Effector CD8-positive, alpha-beta T cell (primary cell): ENCODE data around the gene MRPL40.
A peak's percentile ranks its signal among the peaks of the same experiment; 100 is the strongest.
"Not testable (repeated sequence)": the region's sequence is repeated elsewhere in the genome, so short reads cannot be mapped to it uniquely, and the experiment has no call there.

Experiments
- DNase-seq: peaks from one replicate; lab custom pipeline; 2025; lab: John Stamatoyannopoulos, UW

Gene MRPL40

DNA sequence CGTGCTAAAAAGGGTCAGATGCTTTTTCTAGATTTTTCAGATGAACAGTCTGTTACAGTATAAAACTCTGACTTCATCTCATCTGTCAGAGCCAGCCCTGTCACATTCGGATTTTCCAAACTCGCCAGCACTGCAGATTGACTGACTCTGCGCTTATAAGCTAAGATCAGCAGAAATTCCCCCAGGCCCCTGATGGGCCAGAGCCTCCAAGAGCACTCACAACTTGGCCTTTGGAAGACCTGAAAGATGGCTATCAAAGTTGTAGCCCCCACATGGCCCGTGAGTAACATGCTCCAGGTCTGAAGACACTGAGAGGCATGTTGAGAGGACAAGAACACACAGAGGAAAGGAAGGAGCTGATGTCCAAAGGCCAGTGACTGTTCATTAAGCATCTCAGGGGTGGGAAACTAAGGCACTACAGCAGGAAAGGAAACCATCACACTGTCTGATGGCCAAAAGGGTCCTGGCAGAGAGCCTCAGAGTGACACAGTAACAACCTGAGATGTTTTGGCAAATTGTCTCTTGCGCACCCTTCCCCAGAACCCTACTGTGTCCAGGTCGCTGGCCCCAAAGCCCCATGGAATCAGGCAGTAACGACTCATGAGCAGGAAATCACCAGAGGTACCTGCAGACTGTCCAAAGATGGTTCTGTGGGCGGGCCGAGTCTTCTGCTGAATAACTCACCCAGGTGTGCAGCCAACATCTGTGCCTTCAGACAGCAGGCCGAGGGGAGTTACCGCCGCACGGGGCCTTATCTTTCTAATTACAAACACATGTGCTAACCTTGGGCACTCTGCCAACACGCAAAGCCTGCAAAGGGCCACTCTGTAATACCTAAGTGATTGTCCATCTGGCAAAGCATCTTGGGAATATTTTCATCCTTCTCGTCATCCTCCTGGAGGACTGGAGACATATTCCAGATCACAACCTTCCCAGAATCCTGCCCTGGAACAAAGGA is 24.4 kb upstream of the MRPL40 start:
- DNase-seq: no peak

DNA sequence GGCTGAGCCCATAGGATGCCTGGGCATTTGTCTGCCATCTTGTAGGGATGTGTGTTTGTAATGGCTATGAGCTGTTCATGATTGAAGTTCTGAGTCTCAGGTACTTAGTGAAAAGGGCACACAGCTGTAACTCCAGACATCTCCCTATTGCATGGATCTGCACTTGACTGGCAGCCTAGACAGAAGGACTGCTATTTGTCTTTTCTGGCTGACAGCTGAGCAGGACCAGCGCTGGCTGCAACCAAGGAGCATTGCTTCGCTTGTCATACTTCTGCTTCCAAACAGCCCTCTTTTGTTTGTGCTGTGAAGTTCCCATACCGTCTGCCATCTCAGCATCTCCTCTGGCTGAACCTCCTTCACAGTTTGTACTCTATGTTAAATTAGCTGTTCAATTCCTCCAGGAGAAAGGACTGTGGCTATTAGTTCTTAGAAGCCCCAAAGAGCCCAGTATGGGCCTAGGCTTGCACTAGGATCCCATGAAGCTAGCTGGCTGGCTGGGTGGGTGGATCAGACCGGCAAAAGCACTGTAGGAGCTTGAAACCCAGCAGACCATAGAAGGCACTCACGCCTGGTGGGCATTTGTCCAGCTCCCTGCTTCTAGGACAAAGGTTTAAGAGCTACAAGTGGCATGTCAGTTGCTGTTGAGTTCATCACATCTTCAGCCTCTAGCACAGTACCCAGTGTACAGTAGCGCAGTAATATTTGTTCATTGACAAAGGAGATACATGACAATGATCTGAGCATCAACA is 21.2 kb upstream of the MRPL40 start:
- DNase-seq: no peak

DNA sequence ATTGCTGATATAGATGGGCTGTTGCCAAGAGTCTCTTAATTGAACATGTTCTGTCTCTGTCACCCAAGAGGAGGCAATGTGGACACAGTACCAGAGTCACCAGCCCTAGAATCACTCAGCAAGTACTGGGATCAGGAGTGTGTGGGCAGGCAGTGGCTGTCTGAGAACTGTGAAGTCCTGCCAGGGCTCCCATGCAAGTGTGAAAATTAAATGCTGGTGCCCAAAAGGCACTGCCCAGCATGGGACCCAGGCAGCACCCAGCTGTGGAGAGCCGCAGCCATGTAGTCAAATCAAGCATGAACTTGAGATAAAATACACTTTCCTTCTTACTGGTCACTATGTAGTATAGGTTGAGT is 20.7 kb upstream of the MRPL40 start:
- DNase-seq: no peak

DNA sequence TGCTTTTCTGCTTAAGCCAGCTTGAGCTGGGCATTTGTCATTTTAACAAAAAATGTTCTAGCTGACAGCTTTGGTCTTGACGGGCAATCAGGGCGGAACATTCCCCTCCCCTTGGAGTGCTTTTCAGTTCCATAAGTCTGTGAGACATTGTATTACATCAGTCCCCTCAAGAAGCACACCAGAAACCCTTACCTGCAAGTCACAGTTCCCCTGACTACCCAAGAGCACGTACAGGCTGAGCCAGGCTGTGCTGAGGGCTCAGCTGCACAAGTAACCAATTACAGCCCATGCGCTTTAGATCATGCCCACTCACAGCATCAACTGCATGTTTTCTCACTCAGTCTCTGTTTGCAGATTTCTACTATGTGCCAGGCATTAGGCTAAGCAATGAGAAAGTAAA is 19.9 kb upstream of the MRPL40 start:
- no peak for DNase-seq

DNA sequence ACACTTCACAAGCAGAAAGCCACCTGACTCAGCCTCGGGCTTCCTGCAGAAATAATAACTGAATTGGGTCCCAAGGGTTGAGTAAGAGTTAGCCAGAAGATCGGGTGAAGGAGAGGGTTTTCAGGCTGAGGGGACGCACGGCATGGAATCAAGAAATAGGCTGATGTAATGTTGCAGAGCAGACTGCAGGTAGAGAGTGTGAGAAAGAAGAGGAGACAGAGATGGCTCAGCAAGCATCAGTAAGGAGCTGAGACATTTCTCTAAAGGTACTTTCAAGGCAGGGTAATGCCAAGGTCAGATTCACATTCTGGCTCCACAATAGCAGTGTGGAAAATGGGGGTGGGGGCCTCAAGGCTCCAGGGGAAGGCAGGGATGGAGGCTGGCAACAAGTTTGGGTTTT is 19.4 kb upstream of the MRPL40 start:
- DNase-seq: no peak

DNA sequence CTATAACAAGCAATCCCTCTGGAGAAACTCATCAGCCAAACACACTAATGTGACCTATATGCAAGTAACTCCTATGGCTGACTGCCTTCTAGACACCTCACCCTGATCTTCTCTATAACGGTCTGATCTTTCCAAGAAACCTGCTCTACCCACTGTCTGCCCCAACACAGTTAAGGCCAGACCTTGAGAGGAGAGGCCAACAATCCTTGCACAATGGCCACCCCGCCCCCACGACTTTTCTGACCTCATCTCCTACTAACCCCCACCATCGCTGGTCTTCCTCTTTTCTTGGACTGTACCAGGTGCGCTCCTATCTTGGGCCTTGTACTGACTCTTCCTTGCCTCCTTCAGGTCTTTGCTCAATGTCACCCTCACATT is 13.3 kb upstream of the MRPL40 start:
- DNase-seq: no peak

DNA sequence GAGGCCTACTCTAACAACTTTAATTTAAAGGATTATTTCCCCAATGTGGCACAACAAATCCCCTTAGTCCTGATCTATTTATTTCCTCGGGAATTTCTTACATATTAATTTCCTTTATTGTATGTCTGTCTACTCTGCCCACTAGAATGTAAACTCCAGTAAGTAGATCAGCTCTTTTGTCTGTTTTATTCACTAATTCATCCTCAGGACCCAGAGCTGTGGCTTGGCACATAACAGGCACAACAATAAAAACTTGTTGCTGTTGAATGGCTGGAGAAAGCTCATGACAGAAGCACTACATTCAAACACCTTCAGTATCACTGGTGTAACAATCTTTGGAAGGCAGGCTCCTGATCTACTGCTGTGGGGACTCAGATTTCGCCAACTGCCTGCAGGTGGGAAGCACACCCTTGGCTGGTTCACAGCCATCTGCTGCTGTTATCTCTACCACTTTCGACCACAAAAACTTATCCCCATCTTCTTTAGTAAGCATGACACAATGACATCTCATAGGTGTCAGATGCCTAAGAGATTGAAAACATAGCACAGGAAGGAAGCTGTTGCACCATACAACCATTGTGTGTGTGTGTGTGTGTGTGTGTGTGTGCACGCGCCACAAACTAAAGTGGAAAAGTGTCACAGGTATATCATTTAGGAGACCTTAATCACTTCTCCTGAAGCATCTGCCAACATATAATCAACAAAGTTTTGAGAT is 12.7 kb upstream of the MRPL40 start:
- no peak for DNase-seq

DNA sequence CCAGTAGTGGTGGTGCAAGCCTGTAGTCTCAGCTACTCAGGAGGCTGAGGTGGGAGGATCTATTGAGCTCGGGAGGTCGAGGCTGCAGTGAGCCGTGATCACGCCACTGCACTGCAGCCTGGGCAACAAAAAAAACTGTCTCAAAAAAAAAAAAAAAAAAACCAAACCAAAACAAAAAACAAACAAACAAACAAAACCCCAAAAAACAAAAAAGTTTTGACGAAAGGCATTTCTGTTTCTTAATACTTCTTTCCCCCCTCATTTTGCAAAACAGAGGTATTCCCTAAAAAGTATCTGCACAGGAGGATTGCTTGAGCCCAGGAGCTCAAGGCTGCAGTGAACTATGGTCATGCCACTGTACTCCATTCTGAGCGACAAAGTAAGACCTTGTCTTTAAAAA is 12.0 kb upstream of the MRPL40 start:
- DNase-seq: no peak

DNA sequence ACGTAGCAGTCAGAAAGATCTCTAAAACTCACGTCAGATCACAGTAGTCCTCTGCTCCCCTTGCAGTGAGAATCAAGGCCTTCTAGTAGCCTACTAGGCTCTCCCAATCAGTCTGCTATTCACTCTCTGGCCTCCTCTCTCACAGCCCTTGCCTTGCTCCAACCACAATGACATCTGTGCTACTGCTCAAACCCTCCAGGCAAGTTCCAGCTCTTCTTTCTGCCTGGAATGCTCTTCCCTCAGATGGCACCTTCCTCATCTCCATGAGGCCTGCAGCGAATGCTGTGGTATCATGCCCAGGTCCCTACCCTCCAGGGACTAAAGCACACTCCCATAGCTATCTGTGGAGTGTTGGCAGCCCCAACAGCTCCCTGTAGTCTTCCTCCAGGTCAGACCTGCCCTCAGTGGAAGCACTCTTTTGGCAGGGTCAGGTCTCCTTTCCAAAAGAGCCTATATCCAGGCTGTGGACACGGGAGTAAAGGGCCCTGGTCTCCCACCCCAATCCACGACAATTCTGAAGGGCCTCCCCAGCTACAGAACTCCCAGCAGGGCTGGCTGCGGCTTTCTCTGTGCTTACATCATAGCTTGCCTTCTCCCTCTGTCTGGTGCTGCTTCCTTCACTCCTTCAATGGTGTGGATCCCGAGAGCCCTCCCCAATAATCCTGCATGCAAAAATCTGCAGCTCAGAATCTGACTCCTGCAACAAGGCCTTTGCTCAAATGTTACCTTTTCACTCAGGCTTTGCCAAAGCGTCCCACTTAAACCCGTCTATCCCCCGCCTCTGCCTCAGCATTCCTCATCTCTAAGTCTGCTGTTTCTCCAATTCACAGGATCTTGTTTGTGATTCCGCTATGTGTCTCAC is 9.7 kb upstream of the MRPL40 start:
- no peak for DNase-seq

DNA sequence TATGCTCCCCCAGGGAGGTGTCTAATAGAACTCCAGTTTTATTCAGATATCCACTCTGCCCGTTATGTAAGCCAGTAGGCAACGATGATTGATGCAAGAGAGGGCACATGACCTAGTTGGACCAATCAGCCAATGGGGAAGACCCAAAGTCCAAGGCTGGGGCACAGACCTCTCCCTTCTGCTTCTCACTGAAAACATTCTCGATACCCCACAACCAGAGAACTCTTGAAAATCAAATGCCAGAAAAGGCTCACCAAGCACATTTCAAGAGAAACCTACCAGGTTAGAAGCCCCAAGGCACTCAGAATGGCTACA is 8.2 kb upstream of the MRPL40 start:
- no peak for DNase-seq

DNA sequence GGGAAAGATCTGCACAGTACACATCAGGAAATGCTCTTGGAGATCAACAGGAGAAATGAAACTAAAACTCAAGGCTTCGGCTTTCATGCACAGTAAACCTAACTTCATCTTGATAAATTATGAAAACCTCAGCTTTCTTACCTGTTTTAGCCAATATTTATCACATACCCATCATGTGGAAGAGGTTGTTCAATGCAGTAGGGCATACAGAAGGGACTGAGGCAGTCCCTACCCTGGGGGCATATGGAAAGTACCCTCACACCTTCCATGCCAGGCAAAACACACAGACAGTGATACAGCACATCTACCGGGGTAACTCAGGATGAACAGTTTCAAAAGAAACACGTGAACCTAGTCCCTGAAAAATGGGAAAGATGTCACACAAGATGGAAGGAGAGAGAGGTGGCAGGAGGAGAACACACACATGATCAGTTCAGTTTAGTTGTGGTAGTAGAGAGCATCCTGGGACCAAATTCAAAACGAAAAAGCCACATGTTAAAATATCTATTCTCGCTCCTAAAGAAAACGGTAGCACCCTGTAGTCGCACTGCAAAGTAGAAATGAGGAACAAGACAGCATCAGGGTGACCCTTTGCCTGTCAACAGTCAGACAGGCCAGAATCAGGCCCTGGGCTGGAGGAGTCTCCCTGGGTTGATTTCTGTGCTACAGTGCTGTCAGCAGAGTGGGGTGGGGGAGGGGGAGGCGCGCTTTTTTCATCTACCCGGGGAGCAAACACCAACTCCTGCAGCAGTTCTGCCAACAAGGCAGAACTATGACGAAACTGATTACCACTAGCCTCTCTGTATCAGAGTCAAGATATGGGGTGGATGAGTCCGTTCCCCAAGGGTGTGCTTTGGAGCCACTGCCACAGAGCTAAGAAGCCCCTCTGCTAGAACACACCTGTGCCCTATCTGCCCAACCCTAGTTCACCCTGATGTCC is 2.1 kb upstream of the MRPL40 start:
- peak; percentile 15 for DNase-seq

DNA sequence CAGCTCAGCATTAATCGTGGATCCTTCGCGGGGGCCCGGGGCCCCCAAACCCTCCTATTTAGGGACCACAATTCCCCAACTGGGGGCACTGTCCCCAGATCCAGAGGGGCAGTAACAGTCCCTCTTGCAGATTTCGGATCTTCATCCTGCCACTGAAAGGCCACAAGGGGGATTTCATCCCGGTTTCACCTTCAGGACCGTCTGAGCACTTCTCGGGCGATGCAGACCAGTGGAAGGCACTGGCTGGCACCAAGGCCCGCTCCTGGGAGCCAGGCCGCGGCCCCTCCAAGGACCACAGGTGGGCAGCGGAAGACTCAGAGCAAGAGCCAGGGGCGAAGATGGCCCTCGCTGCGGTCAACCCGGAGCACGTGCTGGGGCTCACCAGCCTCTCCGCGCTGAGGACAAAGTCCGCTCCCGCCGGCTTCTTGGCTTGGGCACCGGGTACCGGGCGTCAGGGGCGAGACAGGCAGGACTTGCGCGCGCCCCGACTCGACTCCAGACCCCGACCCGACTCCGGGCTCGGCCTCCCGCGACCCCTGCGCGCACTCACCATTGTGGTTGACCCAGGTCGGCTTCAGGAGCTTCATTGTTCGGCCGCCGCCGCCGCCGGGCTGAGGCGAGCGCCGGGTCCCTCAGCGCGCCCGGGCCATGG is 1.3 kb upstream of the MRPL40 start:
- no peak for DNase-seq

DNA sequence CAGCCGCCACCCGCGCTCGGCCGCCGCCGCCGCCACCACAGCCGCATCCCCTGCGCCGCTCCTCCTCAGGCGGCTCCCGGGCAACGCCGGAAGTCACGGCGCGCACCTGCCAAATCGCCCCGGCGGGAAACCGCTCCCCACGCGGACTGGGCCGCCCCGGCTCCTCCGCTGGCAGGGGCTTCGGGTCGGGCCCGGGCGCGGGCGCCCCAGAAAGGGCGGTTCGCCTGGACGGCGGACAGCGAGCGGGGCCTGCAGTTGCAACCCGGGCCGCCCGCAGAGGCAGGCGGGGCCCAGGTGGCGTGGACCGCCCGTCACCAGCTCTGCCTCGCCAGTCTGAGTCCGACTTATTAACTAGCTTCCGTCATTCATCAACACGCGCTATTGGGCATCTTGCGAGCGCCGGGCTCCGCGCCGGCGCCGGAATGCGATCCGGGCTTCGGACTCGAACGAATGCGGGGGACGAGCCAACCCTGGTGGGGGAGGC is 654 bp upstream of the MRPL40 start, which contains the start of gene HIRA:
HIRA (minus strand) TSS at position 85 of the 484 bp plus-strand sequence. CDS start 257 bp downstream, outside the sequence.
- DNase-seq: peak; percentile 61

DNA sequence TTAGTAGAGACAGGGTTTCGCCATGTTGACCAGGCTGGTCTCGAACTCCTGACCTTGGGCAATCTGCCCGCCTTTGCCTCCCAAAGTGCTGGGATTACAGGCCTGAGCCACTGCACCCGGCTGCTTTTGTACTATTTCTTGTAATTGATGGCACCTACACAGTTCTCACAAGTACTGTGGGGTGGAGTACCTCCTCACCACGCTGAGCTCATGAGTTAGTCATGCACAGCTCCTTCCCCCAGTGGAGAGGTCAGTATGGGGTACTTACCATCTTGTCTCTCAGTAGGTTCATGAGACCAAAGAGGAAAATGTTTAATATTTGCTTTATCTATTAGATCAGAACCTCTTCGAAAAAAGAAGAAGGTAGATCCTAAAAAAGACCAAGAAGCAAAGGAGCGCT is 2.1 kb downstream of the MRPL40 start:
- DNase-seq: no peak

DNA sequence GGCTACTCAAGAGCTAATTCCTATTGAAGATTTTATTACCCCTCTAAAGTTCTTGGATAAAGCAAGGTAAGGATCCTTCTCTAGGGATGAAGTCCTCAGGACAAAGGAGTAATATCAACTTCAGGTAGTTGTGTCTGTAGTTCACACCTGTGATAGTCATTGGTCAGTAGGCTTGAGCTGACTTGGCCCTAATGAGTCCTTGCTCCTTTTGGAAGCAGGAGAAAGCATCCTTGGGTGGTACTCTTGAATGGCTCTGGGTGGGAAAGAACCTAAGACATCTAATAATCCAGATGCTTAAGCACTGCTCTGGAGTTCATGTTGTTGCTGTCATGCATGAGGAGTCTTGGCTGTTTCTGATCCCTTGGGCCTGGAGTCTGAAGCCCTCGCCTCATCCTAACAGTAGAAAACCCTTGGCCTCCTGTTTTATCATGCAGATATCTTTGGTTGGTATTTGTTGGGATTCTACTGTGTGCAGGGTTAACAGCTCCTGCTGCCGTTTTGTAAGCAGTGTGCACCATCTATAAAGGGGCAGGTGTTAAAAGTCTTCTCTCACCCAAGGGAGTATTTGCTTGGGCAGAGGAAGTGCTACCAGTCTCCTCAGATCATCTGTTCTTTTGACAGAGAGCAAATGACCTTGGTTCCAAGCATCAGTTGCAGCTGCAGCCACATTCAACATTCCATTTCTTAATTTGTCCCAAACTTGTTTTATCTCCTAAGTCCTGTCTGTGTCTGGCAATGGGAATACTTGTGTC is 2.7 kb downstream of the MRPL40 start:
- DNase-seq: no peak

DNA sequence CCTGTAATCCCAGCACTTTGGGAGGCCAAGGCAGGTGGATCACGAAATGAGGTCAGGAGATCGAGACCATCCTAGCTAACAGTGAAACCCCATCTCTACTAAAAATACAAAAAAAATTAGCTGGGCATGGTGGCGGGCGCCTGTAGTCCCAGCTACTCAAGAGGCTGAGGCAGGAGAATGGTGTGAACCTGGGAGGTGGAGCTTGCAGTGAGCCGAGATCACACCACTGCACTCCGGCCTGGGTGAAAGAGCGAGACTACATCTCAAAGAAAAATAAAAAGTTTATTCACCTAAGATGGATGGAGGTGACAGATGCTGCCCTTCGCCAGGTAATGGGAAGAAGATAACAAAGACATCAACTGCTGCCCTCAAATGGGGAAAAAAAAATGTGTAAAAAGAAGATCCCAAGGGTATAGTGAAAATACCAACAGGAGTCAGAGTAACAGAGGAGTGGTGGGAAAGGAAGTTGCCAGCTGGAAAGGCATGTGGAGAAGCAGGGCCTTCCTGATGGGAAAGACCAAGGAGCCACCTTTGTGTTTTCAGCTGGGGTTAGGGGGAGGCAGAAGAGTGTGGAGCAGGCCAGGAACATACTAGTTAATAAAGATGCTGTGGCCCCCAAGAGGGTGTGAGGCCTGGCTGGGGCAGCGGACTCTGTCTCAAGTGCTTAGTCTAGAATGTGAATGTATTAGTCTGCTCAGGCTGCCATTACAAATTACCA is 4.3 kb downstream of the MRPL40 start:
- DNase-seq: not testable (repeated sequence)

DNA sequence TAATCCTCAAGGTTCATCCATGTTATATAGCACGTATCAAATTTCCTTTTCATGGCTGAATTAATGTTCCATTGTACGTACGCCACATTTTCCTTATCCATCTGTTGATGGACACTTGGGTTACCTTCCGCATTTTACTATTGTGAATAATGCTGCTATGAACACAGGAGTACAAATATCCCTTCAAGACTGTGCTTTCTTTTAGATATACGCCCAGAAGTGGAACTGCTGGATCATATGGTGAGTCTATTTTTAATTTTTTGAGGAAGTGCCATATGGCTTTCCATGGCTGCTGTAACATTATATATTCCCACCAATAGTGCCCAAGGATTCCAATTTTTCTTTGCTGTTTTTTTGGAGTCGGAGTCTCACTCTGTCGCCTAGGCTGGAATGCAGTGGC is 6.0 kb downstream of the MRPL40 start:
- no peak for DNase-seq

DNA sequence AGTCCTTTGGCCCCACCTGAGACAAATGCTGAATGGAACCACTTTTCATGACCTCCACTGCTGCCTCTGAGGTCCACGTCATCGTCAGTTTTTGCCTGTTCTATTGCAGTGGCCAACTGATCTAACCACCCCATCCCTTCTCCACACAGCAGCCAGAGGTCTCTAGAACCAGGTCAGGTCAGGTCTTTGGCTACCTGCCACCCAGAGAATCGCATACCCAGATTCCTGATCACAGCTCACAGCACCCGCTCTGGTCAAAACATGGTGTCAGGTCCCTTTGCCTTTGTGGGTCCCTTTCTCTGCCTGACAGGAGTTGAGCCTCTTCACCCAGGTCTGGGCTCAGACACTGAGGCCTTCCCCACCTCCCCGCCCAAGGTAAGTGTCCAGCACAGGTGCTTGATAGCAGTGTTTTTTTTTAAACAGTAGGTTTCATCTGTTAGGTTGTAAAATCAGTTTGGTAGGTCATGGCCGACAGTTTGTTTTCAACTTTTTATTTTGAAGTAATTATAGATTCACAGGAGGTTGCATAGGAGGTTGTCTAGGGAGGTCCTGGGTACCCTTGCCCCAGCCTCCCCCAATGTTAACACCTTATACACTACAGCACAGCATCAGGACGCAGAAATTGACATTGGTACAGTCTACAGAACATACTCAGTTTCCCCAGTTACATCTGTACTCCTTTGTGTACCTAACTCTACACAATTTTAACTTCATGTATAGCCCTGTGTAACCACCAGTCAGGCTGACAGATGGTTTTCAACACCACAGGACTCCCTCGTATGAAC is 8.3 kb downstream of the MRPL40 start:
- DNase-seq: no peak
